COLO668 (cell line): ENCODE data around the gene TENT4B.

Source experiments
- DNase-seq: peaks from one replicate; lab custom pipeline; 2025; ENCODE audit not compliant: unreplicated experiment; lab: John Stamatoyannopoulos, UW

TENT4B gene

GRCh38 chr16:50269769-50270509 is 116.8 kb downstream of the TENT4B start:
- no peak for DNase-seq

GRCh38 chr16:50270510-50271147 is 117.5 kb downstream of the TENT4B start:
- no peak for DNase-seq

GRCh38 chr16:50271148-50272041 is 118.3 kb downstream of the TENT4B start:
- DNase-seq: no peak

GRCh38 chr16:50272111-50272571 is 119.0 kb downstream of the TENT4B start:
- no peak for DNase-seq

DNA sequence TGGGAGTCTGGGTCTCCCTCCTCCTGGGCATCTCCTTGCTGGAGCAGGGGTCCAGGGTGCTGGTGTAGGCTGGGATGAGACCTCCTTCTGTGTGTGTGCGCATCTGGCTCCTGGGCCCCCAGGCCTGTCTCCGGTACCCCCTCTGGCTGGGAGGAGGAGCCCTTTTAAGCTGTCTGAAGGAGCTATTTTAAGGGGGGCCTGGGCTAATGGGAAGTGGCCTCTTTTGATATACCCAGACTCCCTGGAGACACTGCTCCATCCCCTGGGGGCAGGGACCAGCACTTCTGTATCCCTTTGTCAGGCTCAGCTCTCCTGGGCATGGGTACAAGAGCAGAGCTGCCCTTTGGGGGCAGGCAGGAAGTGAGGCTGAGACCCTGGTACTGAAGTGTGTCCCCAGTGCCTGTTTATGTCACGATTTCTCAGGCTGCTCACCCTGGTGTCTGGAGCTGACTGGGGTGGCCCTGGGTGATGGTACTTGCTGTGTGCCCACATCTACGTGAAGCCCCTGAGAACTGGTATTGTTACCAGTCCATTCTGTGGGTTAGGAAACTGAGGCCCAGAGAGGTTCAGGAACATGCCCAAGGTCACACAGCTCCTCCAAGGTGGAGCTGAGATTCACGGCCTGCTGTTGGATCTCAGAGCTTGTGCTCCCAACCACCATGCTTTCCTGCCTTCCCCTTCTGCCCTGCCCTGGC is 119.7 kb downstream of the TENT4B start:
- DNase-seq: no peak

DNA sequence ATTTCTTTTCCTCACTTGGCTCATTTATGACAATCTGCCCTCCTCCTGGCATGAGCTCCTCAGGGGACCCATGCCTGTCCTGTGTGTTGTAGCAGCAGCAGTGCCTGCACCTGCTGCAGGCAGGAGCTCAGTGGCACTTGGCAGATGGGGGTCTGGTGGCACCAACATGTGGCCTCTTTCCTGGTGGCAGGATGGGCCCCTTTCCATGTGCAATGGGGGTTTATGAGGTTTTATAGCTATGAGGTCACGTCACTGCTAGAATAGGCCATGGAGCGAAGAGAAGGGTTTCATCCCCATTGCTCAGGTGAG is 120.2 kb downstream of the TENT4B start:
- no peak for DNase-seq

DNA sequence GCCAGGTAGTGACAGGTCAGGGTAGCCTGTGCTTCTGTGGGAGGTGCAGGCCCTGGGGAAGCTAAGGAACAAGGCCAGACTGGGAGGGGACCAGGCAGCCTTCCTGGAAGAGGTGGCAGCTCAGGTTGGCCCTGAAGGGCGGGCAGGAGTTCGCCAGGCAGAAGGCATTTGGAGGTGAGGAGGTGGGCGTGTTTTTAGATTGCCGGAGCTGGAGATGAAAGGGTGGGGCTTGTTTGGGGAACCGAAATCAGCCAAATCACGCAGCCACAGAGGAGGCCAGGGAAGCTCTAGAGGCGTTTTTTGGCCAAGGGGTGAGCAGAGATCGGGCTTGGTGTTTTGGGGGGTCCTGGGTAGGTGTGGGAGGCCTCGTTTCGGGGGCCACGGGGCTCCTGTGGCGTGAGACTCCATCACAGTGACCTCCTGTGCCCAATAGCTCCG is 120.8 kb downstream of the TENT4B start:
- no peak for DNase-seq

GRCh38 chr16:50274326-50275097 is 121.4 kb downstream of the TENT4B start:
- DNase-seq: no peak

GRCh38 chr16:50275098-50275415 is 122.0 kb downstream of the TENT4B start:
- DNase-seq: no peak

- no peak for DNase-seq
Measured at GRCh38 chr16:50275428-50276325, 122.6 kb downstream of the TENT4B start.

DNA sequence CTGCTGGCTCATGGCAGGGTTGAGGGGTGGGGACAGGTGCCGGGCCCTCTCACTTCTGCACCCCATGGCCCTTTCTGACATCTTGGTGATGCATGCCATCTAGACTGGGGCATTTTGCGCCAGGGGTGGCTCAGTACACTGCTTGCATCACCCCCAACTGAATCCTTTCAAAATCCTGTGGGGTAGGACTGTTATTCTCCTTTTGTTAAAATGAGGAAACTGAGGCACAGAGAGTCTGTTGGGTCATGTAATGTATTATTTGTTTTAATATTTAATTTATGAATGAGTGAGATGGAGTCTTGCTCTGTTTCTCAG is 123.2 kb downstream of the TENT4B start:
- DNase-seq: no peak

DNA sequence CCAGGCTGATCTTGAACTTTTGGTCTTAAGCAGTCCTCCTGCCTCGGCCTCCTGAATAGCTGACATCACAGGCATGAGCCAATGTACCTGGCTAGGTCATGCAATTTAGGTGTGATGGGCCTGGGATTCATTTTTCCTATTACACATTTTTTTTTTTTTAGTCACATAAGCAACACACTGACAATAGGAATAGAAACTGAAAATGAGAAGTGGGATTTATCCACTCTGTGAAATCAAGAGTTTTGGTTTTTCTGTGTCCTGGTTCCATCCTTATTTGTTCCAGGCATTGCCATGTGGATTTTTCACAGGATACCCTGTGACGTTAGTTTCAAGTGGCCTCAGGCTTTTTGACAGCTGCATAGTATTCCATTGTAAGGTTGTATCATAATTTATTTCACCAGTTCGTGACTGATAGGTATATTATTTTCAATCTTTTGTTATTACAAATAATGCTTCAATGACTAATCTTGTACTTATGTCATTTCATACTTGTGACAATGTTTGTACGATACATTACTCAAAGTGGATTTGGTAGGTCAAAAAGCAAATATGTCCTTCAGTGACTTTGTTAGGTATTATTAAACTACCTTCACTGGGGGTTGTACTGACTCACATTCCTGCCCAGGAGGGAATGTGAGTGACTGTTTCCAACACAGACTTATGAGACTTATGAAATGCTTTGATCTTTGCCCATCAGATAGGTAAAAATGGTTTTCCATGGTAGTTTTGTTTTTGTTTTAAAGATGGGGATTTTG is 123.9 kb downstream of the TENT4B start:
- no peak for DNase-seq

GRCh38 chr16:50278251-50278650 is 125.1 kb downstream of the TENT4B start:
- DNase-seq: no peak

- peak; percentile 26 for DNase-seq
Measured at GRCh38 chr16:50279504-50279865, 126.4 kb downstream of the TENT4B start.

- DNase-seq: no peak
Measured at GRCh38 chr16:50280932-50281331, 127.8 kb downstream of the TENT4B start.
